ENCODE data around the gene TMEM247.

GRCh38 chr2:46462936-46463335 is 16.4 kb upstream of the TMEM247 start:
- TF ChIP-seq CTCF (IDR thresholded peaks at IDR 0.05) (no peak), POLR2A (IDR thresholded peaks at IDR 0.05) (no peak)

Data from testis (tissue), 2 donors.